ENCODE measurements around the gene MBTPS2.

DNA sequence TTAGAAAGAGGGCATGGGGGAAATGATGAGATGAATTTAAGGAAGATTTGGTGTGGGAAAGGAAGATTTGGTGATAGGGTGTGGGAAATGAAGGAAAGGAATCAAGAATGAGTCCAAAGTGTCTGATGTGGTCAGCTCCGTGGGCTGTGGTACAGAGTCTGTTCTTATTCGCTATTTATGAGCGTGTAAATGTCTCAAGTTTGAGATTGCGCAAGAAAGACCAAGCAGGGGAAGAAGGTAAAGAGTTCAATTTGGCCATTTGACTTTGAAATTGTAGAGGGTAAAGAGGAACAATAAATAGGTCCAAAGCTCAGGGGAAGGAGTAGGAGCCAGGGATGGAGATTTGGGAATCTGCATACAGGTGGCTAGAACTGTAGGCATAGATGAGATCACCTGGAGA is 89.8 kb downstream of the MBTPS2 start:
- TF ChIP-seq, protein P1, sequence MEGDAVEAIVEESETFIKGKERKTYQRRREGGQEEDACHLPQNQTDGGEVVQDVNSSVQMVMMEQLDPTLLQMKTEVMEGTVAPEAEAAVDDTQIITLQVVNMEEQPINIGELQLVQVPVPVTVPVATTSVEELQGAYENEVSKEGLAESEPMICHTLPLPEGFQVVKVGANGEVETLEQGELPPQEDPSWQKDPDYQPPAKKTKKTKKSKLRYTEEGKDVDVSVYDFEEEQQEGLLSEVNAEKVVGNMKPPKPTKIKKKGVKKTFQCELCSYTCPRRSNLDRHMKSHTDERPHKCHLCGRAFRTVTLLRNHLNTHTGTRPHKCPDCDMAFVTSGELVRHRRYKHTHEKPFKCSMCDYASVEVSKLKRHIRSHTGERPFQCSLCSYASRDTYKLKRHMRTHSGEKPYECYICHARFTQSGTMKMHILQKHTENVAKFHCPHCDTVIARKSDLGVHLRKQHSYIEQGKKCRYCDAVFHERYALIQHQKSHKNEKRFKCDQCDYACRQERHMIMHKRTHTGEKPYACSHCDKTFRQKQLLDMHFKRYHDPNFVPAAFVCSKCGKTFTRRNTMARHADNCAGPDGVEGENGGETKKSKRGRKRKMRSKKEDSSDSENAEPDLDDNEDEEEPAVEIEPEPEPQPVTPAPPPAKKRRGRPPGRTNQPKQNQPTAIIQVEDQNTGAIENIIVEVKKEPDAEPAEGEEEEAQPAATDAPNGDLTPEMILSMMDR (conservative IDR thresholded peaks at IDR 0.05; ENCODE audit: low read depth, low read length) = no peak
- no peak for TF ChIP-seq EZH2 (IDR thresholded peaks at IDR 0.05; ENCODE audit: borderline replicate concordance, low read depth, low read length, poor library complexity, severe bottlenecking)
